Stomach (tissue), 4 donors: ENCODE data around the gene MRAS.

ENCODE experiments used
- CTCF ChIP-seq, 7 experiments: fragments of 450-650 bp in 4 of 7; fragments of 200-600 bp in 3 of 7; sonication (generic) in 3 of 7; IDR thresholded peaks; one replicate each; pipeline ENCODE4 v1.5.1; 2016 to 2019; ENCODE audit warnings: antibody characterized with exemption in 7 of 7, control low read depth in 2 of 7, mild to moderate bottlenecking in 1 of 7
- EP300 ChIP-seq: sonication (generic); formaldehyde crosslinking; IDR thresholded peaks from one replicate; pipeline ENCODE4 v1.6.1; 2017; ENCODE audit warnings: antibody characterized with exemption
- POLR2A ChIP-seq, 4 donors: fragments of 450-650 bp; IDR thresholded peaks; one replicate each; pipeline ENCODE4 v1.6.1; 2016; ENCODE audit warnings: antibody characterized with exemption in 4 of 4, control low read depth in 2 of 4, mild to moderate bottlenecking in 1 of 4, moderate library complexity in 1 of 4
- POLR2AphosphoS5 ChIP-seq, 3 donors: sonication (generic); formaldehyde crosslinking; IDR thresholded peaks; one replicate each; pipeline ENCODE4 v1.6.1; 2016; ENCODE audit warnings: antibody characterized with exemption in 3 of 3

DNA sequence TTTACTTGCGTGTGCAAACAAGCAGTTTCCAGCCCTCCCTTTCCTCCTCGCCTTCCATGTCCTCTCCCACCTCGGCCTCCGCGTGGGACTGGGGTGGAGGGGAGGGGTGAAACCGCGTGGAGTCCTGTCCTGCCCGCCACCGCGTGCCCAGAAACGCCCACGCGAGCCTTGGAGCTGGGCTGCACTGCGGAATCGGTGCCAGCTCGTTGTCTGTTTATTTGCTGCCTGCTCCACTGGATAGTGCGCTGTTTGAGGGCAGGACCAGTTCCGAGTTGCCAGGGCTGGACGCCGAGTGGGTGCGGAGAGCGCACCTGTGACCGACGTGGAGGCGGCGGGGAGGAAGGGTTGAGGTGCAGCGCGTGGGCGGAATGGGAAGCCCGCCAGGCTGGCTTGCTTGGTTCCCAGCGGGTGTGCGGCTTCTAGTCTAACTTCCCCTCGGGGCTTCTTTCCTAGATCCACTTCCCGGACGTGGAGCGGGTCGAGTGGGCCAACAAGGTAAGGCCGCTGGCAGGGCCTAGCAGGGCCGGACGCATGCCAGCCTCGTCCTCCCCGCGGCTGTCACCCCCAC lies 103.3 kb downstream of the MRAS start:
- TF ChIP-seq CTCF (IDR thresholded peaks at IDR 0.05) (no peak), EP300 (no peak), POLR2AphosphoS5 (IDR thresholded peaks at IDR 0.05) (no peak), POLR2A (IDR thresholded peaks at IDR 0.05) (no peak)
